Effector CD4-positive, alpha-beta T cell (primary cell): ENCODE data around the gene MOBP.

Source experiments
- DNase-seq: peaks from one replicate; pipeline ENCODE4 v3.0.0-alpha.2; 2020

Gene MOBP

DNA sequence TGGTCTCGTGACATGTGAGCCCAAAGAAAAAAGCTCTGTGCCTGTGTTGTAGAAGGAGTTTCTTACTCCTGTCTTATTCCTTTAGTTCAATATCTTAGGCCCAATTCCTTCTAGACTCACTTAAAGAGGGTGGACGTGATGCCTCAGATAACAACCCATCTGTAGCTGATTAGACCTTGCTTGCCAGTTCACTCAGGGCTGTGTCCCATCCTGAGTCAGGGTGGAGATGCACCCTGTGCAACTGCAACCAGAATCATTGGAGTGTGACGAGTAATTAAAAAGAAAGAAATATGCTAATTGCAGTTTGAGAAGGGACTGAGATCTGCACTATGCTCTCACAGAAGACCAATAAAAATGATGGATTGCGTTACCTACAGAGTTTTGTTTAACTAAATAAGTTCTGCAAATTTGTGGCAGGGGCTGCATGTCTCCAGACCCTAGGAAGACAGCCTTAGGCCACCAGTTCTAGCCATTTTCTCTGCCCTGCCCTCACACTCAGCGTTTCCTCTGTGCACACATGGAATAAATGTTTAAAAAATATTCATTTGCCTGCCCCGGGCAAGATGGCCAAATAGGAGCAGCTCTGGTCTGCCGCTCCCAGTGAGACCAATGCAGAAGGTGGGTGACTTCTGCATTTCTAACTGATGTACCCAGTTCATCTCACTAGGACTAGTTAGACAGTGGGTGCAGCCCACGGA is 83.0 kb downstream of the MOBP start:
- DNase-seq: no peak
